Measurements from ENCODE around the gene CLEC4E. TPM values are rescaled to one million over a fixed set of nuclear protein-coding genes. Genes with fewer than 3 reads are reported as not detected.

The CLEC4E gene
- total RNA-seq, 1 experiment from 2014 or later, result not detected

DNA sequence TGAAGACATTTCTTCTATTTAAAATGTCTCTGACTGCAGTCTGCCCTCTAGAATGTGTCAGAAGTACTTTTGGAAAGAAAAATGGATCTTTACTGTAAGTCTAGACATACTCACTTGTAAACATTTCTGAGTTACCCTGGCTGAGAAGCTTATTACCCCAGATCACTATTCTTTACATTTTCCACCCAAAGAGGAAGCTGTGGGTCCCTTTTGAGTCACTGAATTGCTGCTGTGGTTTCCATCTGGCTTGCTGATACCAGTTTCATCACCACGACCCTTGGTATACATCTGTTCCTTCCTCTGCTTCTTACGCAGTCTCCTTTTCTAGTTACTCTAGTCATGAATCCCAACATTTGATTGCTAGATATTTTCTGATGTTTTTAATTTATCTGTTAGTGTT, 47.6 kb downstream of the CLEC4E start:
- intact Hi-C loops (cut with micrococcal nuclease; ENCODE audit: unreplicated experiment) (no loop called here), in situ Hi-C loops (cut with HindIII; ENCODE audit: low pct_unique_long_range_greater_than_20kb, low sequenced_read_pairs) (no loop called here)
- no peaks in the 10 kb centered on the region for H3K4me1 ChIP-seq (ENCODE audit: control insufficient read depth, insufficient read depth, low read length)
- no peak for ATAC-seq
- BruUV-seq (replicated peaks), result no TSS peak
- TF ChIP-seq TCF7L2 (IDR thresholded peaks at IDR 0.05; ENCODE audit: low read depth, low read length), result no peak
- TF ChIP-seq CTCF (IDR thresholded peaks at IDR 0.05), result no peak
- no peak for TF ChIP-seq SIN3A (IDR thresholded peaks at IDR 0.05; ENCODE audit: borderline replicate concordance, insufficient read depth, low read depth, low read length)
- no peak for TF ChIP-seq POLR2AphosphoS5 (IDR thresholded peaks at IDR 0.05; ENCODE audit: low read depth, low read length)
- TF ChIP-seq, protein P1, sequence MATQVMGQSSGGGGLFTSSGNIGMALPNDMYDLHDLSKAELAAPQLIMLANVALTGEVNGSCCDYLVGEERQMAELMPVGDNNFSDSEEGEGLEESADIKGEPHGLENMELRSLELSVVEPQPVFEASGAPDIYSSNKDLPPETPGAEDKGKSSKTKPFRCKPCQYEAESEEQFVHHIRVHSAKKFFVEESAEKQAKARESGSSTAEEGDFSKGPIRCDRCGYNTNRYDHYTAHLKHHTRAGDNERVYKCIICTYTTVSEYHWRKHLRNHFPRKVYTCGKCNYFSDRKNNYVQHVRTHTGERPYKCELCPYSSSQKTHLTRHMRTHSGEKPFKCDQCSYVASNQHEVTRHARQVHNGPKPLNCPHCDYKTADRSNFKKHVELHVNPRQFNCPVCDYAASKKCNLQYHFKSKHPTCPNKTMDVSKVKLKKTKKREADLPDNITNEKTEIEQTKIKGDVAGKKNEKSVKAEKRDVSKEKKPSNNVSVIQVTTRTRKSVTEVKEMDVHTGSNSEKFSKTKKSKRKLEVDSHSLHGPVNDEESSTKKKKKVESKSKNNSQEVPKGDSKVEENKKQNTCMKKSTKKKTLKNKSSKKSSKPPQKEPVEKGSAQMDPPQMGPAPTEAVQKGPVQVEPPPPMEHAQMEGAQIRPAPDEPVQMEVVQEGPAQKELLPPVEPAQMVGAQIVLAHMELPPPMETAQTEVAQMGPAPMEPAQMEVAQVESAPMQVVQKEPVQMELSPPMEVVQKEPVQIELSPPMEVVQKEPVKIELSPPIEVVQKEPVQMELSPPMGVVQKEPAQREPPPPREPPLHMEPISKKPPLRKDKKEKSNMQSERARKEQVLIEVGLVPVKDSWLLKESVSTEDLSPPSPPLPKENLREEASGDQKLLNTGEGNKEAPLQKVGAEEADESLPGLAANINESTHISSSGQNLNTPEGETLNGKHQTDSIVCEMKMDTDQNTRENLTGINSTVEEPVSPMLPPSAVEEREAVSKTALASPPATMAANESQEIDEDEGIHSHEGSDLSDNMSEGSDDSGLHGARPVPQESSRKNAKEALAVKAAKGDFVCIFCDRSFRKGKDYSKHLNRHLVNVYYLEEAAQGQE (IDR thresholded peaks at IDR 0.05; ENCODE audit: insufficient read depth in 1 of 2, low read depth in 2 of 2, low read length in 1 of 2), result no peak
- no peak for DNase-seq (ENCODE audit: low read depth, low spot score)
- no peaks in the 10 kb centered on the region for H3K36me3 ChIP-seq (ENCODE audit: control insufficient read depth, insufficient read depth, low read length)
- H3K27me3 ChIP-seq (ENCODE audit: control insufficient read depth, insufficient read depth, low read length), result 0 out of 2 replicates have a peak, but pooled peaks cover 2% of the 10 kb centered on the region
- ChIA-PET CTCF (no interaction called here), POLR2A (no interaction called here)
- no peak overlapping the region for H3K27ac ChIP-seq (ENCODE audit: low read length)
- no peaks in the 10 kb centered on the region for H3K9me3 ChIP-seq (ENCODE audit: control insufficient read depth, insufficient read depth, low read depth, low read length)
- H3K4me3 ChIP-seq (ENCODE audit: low read depth in 2 of 2, low read length in 2 of 2), result no peak overlapping the region

DNA sequence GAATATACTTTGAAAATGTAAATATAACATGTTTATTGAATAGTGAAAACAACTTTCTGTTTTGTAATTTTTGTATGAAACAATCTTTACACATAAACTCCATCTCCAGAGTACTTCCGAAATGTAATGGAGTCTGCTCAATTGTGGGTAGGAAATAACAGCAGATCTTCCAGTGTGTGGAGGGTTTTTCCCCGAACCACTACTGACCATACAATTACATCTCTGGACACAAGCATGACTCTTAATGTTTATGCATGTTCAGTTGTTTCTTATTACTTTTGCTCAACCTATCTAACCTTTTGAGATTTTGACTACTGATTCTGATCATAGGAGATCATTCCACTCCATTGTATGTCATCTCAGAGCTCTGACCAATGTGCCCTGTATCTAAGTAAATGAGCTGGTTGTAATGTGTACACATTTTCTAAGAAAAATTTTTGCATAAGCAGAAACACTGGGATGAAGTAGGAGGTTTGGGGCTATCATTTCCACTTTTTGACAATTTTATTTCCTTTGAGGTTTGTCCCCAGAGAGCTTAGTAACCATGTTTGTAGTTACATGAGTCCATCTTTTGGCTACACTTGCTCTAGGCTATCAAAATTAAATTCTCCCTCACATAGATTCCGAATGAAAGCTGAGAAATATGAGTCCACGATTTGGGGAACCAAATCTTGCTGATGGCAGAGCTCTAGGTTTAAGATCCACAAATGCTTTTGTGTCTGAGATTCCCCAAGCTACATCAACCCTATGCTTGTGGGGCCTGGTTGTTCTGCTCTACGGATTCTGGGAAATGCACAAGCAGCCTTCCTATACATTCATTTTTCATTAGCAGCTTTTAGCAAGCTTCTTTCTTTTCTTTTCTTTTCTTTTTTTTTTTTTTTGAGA, 48.8 kb downstream of the CLEC4E start:
- Histone ChIP-seq H3K27ac (ENCODE audit: low read length) (no peak overlapping the region), H3K4me3 (ENCODE audit: low read depth in 2 of 2, low read length in 2 of 2) (no peak overlapping the region), H3K36me3 (ENCODE audit: control insufficient read depth, insufficient read depth, low read length) (no peaks in the 10 kb centered on the region), H3K9me3 (ENCODE audit: control insufficient read depth, insufficient read depth, low read depth, low read length) (no peaks in the 10 kb centered on the region), H3K4me1 (ENCODE audit: control insufficient read depth, insufficient read depth, low read length) (no peaks in the 10 kb centered on the region), H3K27me3 (ENCODE audit: control insufficient read depth, insufficient read depth, low read length) (0 out of 2 replicates have a peak, but pooled peaks cover 1% of the 10 kb centered on the region)
- TF ChIP-seq CTCF (IDR thresholded peaks at IDR 0.05) (no peak), POLR2AphosphoS5 (IDR thresholded peaks at IDR 0.05; ENCODE audit: low read depth, low read length) (no peak), SIN3A (IDR thresholded peaks at IDR 0.05; ENCODE audit: borderline replicate concordance, insufficient read depth, low read depth, low read length) (no peak), TCF7L2 (IDR thresholded peaks at IDR 0.05; ENCODE audit: low read depth, low read length) (no peak)
- TF ChIP-seq, protein P1 (IDR thresholded peaks at IDR 0.05; ENCODE audit: insufficient read depth in 1 of 2, low read depth in 2 of 2, low read length in 1 of 2), result no peak
- CTCF ChIA-PET, result no interaction called here
- no peak for DNase-seq (ENCODE audit: low read depth, low spot score)
- no TSS peak for BruUV-seq (replicated peaks)
- in situ Hi-C loops (cut with HindIII; ENCODE audit: low pct_unique_long_range_greater_than_20kb, low sequenced_read_pairs) (no loop called here), intact Hi-C loops (cut with micrococcal nuclease; ENCODE audit: unreplicated experiment) (no loop called here)
- ATAC-seq, result no peak
- POLR2A ChIA-PET, result no interaction called here
